CD4-positive, alpha-beta T cell treated with Interleukin-12 subunit alpha and Interleukin-12 subunit beta, for 1 hour (primary cell): ENCODE data around the gene EXTL2.
"Not testable (repeated sequence)": the region's sequence is repeated elsewhere in the genome, so short reads cannot be mapped to it uniquely, and the experiment has no call there.

Experiments
- DNase-seq: peaks from one replicate; pipeline ENCODE4 v3.0.0-alpha.2; 2020

Gene EXTL2

DNA sequence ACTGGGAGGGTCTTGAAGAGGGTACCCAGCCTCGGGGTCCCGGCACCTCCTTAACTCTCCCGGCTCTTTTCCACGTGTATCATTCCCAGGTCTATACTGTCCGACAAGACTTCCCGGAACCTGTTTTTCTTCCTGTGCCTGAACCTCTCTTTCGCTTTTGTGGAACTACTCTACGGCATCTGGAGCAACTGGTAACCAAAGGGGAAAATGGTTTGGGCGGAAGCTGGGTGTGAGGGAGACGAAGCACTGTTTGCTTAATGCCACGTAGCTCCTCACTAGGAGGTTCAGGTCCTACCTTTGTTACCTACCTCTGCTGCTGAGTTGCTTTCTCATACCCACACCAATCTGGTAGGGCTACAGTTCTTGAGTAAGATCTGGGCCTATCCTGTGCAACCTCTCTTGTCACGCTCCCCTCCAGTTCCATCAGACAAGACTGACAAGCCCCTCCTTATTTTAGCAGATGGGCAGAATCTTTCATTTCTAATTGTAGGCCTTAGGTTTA lies 1.9 kb upstream of the EXTL2 start:
- peak; percentile 83 for DNase-seq

DNA sequence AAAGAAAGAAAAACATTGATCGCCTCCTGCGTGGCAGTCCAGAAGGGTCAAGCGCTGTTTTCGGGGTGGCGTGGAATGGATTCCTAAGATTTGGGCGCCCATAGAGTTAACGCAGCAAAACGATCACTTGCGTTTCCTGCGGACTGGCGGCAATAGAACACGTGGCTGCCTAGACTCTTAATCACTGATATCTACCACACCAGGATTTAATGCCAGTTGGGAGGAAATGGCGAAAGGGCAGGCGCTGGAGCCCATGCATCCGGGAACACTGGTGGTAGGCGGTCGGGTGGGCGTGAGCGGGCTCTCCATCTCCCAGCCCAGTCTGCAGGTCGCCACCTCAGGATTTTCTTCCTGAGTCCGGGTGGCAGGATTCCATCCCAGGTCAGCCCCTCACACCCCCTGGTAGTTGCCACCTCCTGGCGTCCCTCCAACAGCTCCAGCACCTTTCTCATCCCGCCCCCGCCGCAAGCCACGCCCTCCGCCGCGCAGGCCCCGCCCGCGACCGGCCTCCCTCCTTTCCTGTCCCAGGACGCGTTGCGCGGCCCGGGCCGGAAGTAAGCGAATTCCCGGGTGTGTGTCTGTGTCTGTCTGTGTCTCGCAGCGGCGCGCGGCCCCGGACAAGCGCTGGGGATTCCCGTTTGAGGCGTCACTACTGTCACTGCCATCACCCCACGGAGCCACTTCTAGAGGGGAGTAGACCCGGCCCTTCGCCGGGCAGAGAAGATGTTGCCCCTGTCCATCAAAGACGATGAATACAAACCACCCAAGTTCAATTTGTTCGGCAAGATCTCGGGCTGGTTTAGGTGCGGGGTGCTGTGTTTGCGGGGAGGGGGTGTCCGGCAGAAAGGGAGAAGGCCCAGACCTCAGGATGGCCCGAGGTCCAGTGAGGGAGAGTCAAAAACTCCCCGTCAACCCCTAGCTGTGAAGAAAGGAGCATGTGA lies 1.2 kb upstream of the EXTL2 start, which contains the start of gene SLC30A7:
TSS of gene SLC30A7 (plus strand) at position 551 of the 941 bp plus-strand sequence. CDS start at position 724, 173 bp downstream.
- peak; percentile 97 for DNase-seq

DNA sequence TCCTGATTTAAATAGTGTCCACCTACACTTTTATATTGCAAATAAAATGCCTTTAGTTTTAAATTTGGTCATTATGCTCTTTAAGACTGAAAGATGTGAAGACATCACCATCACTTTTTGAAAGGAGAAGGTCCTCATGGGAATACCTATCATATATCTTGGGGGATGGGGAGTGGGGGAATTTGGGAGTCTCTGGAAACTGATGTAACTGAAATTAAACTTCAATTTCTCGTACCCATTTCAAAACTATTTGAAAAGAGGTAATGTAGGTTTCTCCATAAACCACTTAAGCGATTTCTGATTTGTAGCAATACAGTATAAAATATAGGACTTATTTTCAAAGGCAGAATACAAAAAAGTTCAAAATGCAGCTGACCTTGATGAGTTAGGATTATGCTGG lies 924 bp downstream of the EXTL2 start:
- DNase-seq: no peak

GRCh38 chr1:100892554-100892953 lies 2.1 kb downstream of the EXTL2 start:
- DNase-seq: no peak

DNA sequence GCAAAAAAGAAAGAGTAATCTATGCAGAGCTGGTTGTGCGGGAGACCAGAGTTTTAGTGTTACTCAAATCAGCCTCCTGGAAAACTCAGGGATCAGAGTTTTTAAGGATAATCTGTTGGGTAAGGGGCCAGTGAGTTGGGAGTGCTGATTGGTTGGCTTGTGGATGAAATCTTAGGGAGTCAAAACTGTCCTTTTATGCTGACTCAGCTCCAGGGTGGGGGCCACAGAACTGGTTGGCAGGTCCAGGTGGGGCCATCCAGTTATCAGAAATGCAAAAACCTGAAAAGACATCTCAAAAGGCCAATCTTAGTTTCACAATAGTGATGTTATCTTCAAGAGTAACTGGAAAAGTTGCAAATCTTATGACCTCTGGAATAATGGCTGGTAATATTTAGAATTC lies 3.3 kb downstream of the EXTL2 start:
- no peak for DNase-seq

- DNase-seq: not testable (repeated sequence)
Measured at GRCh38 chr1:100889869-100890482, 4.7 kb downstream of the EXTL2 start.

- not testable (repeated sequence) for DNase-seq
Measured at GRCh38 chr1:100889007-100889406, 5.6 kb downstream of the EXTL2 start.

GRCh38 chr1:100883963-100884362 lies 10.7 kb downstream of the EXTL2 start:
- DNase-seq: no peak

DNA sequence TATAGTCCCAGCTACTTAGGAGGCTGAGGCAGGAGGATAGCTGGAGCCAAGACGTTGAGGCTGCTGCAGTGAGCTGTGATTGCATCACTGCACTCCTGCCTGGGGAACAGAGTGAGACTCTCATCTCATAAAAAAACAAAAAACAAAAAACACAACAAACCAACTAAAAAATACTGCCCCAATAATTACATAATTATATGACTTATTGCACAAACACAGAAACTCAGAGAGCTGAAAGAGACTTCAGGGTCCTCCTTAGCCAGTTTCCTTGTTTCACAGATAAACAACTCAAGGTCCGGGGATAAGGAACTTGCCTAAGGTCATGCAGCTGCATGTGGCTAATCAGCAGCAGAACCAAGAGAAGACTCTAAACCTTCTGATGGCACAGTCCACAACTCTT lies 11.9 kb downstream of the EXTL2 start:
- no peak for DNase-seq

GRCh38 chr1:100881687-100882086 lies 13.0 kb downstream of the EXTL2 start:
- no peak for DNase-seq

DNA sequence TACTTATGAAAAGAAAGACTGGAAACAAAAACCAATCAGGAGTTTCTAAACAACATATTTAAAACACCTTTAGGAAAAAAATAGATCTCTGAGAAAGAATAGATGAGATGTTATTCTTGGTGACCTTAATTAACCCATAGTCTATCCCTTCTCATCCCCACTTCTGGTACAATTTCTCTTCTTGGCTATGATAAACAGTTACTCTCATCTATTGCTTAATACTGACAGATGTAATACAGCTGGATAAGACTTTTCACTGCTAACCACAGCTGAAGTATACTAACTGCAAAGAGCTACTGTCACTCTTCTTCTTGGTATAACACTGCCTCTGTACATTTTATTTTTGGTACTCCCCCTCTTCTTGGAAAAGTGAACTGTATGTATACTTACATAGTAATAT lies 15.2 kb downstream of the EXTL2 start:
- no peak for DNase-seq

DNA sequence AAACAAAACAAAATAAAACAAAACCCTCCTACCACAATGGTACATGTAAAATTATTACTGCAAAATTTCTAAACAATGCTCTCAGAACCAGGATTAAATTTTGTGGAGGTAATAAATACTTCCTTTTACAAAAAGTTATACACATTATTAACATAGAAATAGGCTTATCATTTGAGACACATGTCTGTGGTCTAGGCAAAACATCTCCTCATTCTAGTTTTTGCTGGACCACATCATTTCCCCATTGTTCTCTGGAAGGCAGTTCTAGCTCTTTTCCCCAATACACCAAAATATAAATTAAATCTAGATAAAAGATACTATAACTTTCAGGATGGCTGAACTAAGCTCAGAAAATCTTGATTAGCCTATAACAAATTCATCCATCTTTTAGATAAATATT lies 18.4 kb downstream of the EXTL2 start:
- no peak for DNase-seq

DNA sequence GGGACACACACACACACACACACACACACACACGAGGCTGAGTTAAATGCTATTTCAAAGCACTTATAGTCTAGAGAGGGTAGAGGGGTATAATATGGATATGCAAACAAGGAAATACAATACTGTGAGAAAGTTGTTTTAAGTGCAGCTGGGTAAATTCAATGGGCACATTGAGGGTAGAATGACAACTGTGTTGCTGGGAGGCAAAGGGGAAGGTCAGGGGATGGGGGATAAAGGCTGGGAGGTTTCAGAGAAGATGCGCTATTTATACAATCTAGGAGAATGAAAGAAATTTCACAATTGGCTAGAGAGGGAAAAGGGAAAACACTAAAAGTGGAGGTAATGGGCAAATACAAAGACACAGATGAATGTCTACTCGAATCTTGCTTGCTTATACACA lies 19.4 kb downstream of the EXTL2 start:
- DNase-seq: no peak

DNA sequence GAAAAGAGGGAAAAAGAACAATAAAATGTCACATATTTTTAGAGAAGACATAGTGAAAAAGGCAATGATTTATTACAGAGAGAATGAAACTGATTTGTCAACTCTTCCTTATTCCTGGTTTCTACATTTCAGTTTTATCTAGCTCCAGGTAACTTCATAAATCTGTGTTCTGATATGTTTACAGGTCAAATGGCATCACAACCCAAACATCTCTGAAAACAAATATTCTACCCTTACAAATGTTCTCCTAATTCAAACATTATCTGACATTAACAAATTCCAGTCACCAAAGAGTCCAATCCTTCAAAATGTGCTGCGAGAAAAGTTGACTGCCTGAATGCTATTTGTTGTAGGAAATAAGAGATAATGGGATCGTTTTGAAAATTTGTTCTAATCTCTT lies 20.2 kb downstream of the EXTL2 start:
- DNase-seq: no peak

DNA sequence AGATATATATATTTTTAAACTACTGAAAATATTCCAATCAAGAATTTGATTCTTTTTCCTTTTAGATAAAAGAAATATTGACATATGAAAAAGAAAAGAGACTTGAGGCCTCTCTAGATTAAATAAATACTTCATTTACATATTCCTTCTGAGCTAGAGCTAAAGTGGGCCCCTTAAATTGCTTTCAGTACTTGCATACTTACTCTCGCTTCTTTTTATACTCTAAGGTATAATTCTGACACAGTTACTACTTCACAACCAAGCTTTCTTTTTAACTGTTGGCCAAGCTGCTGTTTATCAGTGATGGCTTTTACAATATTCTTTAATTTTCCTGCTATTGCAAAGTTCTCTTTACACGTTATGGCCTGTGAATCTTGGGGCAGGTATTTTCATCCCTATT lies 24.6 kb downstream of the EXTL2 start:
- DNase-seq: no peak

DNA sequence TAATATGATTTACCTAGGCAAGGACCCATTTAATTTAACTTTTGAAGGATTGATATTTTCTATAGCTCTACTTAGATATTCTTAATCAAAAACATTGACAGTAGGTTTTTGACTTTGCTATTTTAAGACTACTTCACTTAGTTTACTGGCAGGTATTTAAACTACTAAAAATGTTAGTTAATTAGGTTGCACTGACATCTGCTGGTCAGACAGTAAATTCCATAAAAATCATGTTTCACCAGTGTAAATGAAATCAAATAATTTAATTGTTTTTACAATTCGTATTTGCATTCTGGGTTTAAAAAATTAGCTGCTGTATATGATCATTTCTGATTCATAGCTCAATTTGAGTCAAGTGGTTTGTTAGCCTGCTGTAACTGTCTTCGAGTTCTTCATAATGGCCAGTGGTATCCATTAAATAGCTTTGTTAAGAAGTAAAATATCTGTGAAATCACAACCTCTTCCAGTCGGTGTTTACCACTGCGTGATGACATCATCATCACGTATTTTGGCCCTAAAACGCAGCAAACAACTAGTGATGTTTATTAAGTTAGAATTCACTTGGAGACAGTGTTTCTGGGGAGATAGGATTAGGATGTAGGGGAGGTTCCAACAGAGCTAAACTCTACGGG lies 26.2 kb downstream of the EXTL2 start:
- DNase-seq: peak; percentile 59

DNA sequence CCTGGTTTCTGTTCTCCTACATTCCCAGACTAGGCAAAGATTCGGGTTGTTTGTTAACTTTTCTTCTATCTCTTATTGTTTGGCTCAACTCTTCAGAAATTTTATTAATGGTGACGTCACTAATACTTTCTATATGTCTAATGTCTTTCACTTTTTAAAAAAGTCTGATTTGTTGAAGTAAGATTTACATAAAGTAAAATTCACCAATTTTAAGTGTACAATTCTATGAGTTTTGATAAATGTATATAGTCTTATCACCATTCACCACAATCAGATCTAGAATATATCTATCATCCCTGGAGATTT lies 27.8 kb downstream of the EXTL2 start:
- no peak for DNase-seq

GRCh38 chr1:100866041-100866900 lies 28.4 kb downstream of the EXTL2 start:
- peak; percentile 38 for DNase-seq

GRCh38 chr1:100862591-100862990 lies 32.1 kb downstream of the EXTL2 start:
- DNase-seq: no peak

GRCh38 chr1:100861379-100861778 lies 33.3 kb downstream of the EXTL2 start:
- DNase-seq: no peak

DNA sequence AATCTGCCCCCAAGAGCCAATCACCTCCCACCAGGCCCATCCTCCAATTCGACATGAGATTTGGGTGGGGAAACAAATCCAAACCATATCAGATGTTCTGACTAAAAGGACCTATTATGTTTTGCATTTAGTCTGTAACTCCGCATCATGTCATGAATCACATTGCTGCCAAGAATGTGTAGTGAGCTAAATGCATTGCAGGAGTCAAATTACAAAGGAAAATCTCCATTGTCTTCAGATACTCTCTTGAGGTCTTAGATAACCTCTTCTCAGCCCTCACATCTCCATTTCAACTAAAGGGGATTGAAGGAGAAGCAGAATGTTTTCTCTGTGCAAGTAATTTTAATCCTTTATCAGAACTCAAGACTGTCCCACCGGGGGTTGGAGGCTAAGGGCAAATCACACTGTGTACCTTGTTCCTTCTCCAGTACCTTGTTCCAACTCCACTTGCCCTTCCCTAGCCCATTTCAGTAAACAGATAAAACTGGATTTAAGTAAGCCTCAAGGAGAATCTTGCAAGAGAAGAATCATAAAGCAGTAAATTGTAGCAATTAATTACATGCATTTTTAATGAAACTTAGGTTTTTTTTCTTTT lies 34.1 kb downstream of the EXTL2 start:
- DNase-seq: no peak

DNA sequence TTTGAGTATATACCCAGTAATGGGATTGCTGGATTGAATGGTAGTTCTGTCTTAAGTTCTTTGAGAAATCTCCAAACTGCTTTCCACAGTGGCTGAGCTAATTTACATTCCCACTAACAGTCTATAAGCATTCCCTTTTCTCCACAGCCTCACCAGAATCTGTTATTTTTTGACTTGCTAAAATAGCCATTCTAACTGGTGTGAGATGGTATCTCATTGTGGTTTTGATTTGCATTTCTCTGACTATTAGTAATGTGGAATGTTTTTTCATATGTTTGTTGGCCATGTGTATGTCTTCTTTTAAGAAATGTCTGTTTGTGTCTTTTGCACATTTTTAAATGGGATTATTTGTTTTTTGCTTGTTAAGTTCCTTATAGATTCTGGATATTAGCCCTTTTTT lies 39.5 kb downstream of the EXTL2 start:
- not testable (repeated sequence) for DNase-seq
